Stimulated activated CD4-positive, alpha-beta T cell treated with anti-CD3 and anti-CD28 coated beads, Interleukin-12 subunit alpha, Interleukin-12 subunit beta, amount 100 ng/mL, for 4 hours (primary cell): ENCODE results near the gene PIERCE2.
"Not testable (repeated sequence)": the region's sequence is repeated elsewhere in the genome, so short reads cannot be mapped to it uniquely, and the experiment has no call there.

Experiments
- DNase-seq: peaks from one replicate; pipeline ENCODE4 v3.0.0-alpha.2; 2020

Gene PIERCE2

GRCh38 chr15:55434989-55435825 is 26.9 kb downstream of the PIERCE2 start:
- no peak for DNase-seq

- DNase-seq = not testable (repeated sequence)
Measured at GRCh38 chr15:55443141-55443540, 34.8 kb downstream of the PIERCE2 start.

GRCh38 chr15:55445936-55446335 is 37.6 kb downstream of the PIERCE2 start:
- DNase-seq = not testable (repeated sequence)

- DNase-seq = not testable (repeated sequence)
Measured at GRCh38 chr15:55446379-55447029, 38.2 kb downstream of the PIERCE2 start.

- DNase-seq = not testable (repeated sequence)
Measured at GRCh38 chr15:55447030-55447394, 38.7 kb downstream of the PIERCE2 start.

- no peak for DNase-seq
Measured at GRCh38 chr15:55457401-55458022, 49.2 kb downstream of the PIERCE2 start.

- DNase-seq = no peak
Measured at GRCh38 chr15:55461447-55461846, 53.2 kb downstream of the PIERCE2 start.

GRCh38 chr15:55468321-55468720 is 60.0 kb downstream of the PIERCE2 start:
- no peak for DNase-seq
